G401.6 (cell line): Measurements from ENCODE around the gene PDE6H.

Experiments
- FAIRE-seq: peaks from 2 replicates; lab custom pipeline; 2012; peaks lifted over from hg19 to GRCh38; lab: Jason Lieb, UNC

The PDE6H gene

DNA sequence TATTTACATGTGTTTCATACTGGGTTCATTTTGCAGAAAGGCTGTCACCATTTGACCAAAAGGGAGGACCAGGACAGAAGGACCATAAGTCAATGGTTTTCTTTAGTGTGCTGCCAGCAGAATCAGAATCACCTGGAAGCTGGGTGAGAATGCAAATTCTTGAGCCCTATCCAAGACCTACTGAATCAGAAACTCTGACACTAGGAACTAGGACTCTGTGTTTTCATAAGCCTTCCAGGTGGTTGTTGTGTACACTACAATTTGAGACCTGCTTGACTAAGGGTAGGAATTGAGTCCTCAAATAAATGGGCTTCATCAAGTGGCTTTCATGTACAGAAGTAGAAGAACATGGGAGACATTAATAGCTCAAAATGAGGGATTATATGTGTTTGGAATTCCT is 32.2 kb downstream of the PDE6H start:
- no peak for FAIRE-seq

DNA sequence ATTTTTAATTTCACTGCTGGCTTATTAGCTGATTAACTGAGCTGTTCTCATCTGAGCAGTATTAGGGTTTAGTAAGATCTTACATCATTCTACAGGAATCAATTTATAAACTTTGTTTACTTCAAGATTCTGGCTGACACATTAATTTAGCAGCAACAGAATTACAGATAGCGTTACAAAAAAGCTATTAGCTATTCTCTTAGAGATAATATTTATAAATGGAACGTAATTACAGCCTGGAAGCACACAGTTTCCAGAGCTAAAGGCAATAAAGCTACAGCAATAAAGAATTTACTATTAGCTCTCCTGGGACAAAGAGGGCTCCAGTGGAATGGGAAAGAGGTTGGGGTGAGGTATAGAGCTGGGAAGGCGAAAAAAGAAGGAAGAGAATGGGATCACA is 34.7 kb downstream of the PDE6H start:
- no peak for FAIRE-seq

DNA sequence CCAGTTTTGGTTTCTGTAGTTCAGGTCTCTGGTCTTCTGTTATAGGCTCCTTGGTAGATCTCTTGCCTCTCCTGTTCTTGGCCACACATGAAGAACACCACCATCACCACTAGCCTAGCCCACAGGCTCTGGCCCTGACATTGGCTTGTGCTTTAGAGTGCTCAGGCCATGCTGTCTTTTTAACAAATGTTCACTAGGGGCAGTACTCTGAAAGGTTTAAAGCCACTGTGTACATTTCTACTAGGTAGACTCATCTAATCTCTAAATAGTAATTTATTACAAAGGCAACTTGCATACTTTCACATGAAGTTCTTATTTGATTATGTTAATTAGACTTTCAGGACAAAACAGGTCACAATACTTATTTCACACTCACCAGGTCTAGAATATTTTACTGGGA is 38.3 kb downstream of the PDE6H start:
- no peak for FAIRE-seq

DNA sequence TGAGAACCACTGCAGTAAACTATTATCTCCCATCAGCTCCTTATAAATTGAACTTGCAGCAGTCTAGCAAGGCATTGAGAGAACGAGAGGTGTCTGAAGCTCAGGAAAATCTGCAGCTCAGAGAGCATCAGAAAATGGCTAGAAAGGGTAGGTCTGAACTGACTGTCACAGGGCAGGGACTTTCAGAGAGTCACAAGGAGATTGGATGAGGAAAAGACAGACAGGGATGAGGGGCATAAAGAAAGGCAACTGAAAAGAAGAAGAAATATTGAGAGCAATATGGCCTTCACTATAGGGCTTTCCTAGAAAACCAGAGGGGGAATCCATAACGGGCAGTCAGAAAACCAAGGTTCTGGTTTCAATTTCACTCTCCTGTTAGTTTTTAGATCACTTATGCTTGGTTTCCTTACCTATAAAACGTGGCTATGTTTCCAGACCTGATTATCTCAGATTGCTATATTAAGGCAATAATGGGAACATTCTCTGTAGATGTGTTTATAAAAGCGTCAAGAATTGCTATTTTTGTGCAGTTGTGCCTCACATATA is 40.9 kb downstream of the PDE6H start:
- FAIRE-seq = no peak

DNA sequence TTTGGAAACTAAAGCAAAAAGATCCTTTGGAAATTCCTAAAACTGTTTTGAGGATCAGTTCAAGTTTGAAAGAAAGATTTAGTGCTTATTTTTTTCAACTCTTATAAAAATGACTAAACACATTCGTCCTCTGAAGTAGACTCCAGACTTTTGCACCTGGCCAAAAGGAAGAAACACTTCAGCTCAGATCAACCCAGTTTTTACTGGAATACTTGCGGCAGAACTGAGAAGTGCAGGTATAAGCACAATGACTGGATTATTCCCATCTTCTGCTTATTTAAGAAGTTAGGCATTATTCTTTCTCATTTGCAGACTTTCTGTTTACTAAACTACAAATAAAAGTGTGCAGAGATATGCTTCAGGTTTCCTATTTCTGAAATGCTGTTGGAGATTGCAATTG is 41.9 kb downstream of the PDE6H start:
- no peak for FAIRE-seq

DNA sequence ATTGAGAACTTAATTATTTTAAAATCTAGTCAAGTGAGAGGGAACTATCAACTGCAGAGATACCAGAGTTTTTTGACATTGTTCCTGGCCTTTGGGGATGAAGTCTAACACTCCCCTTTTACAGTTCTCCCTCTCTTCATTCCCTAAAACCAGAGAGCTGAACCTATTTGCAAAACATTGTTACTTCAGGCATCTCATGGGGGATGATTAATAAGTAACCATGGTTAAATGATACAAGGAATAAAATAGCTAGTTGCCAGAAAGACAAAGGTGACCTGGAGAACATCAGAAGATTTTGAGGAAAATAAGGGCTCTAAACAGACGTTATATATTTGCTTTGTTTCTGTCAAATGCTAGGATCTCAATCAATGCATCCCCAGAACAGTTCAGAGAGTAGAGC is 42.3 kb downstream of the PDE6H start:
- no peak for FAIRE-seq

DNA sequence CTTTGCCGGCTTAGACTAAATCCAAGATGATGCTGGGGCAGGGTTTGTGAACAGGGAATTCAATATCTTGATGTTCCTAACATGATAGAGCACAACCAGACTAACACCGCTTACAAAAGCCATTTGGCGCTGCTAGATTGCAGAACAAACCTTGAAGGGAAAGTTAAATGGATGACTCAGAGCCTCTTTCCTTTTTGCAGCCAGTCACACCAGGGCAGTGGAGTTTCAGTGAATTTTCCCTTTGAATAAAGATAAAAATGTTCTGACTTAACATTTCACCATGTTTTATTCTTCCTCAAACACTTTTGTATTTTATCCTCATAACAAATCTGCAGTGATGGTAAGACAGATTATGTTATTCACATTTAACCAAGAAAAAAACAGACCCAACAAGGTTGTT is 47.3 kb downstream of the PDE6H start:
- no peak for FAIRE-seq
